ENCODE data around the gene CCNL2.
"Not testable (repeated sequence)": the region's sequence is repeated elsewhere in the genome, so short reads cannot be mapped to it uniquely, and the experiment has no call there.

Gene CCNL2

GRCh38 chr1:1399187-1399871 lies at the start of gene CCNL2:
TSS of gene CCNL2 (minus strand) at chr1:1399335. CDS start at chr1:1399306, 29 bp downstream.
- peak; percentile 98 for DNase-seq (ENCODE audit: low spot score)

GRCh38 chr1:1446631-1447030 lies 47.5 kb upstream of the CCNL2 start:
- not testable (repeated sequence) for DNase-seq (ENCODE audit: low spot score)

- no peak for DNase-seq (ENCODE audit: low spot score)
Measured at GRCh38 chr1:1442069-1442770, 43.1 kb upstream of the CCNL2 start.

GRCh38 chr1:1441002-1441888 lies 42.1 kb upstream of the CCNL2 start:
- no peak for DNase-seq (ENCODE audit: low spot score)

- DNase-seq (ENCODE audit: low spot score), result no peak
Measured at GRCh38 chr1:1440262-1441001, 41.3 kb upstream of the CCNL2 start.

- no peak for DNase-seq (ENCODE audit: low spot score)
Measured at GRCh38 chr1:1439546-1440261, 40.6 kb upstream of the CCNL2 start.

GRCh38 chr1:1438531-1439381 lies 39.6 kb upstream of the CCNL2 start:
- DNase-seq (ENCODE audit: low spot score), result no peak

GRCh38 chr1:1437904-1438376 lies 38.8 kb upstream of the CCNL2 start:
- no peak for DNase-seq (ENCODE audit: low spot score)

GRCh38 chr1:1437033-1437903 lies 38.1 kb upstream of the CCNL2 start:
- no peak for DNase-seq (ENCODE audit: low spot score)

GRCh38 chr1:1436630-1437032 lies 37.5 kb upstream of the CCNL2 start:
- DNase-seq (ENCODE audit: low spot score), result no peak

GRCh38 chr1:1435911-1436629 lies 36.9 kb upstream of the CCNL2 start:
- no peak for DNase-seq (ENCODE audit: low spot score)

- DNase-seq (ENCODE audit: low spot score), result peak; percentile 83
Measured at GRCh38 chr1:1435106-1435903, 36.2 kb upstream of the CCNL2 start, which contains the start of gene VWA1. TSS of gene VWA1 (plus strand) at chr1:1435690. CDS start at chr1:1435749, 59 bp downstream.

GRCh38 chr1:1434824-1435105 lies 35.6 kb upstream of the CCNL2 start:
- no peak for DNase-seq (ENCODE audit: low spot score)

GRCh38 chr1:1434131-1434823 lies 35.1 kb upstream of the CCNL2 start:
- peak; percentile 80 for DNase-seq (ENCODE audit: low spot score)

- no peak for DNase-seq (ENCODE audit: low spot score)
Measured at GRCh38 chr1:1433804-1434130, 34.6 kb upstream of the CCNL2 start.

- DNase-seq (ENCODE audit: low spot score), result peak; percentile 88
Measured at GRCh38 chr1:1432951-1433803, 34.0 kb upstream of the CCNL2 start.
